ENCODE data around the gene SLC13A3. TPM values are rescaled to one million over a fixed set of nuclear protein-coding genes. Genes with fewer than 3 reads are reported as not detected.

The SLC13A3 gene
- total RNA-seq, 1 donor from 2014 or later: 0.90 TPM

DNA sequence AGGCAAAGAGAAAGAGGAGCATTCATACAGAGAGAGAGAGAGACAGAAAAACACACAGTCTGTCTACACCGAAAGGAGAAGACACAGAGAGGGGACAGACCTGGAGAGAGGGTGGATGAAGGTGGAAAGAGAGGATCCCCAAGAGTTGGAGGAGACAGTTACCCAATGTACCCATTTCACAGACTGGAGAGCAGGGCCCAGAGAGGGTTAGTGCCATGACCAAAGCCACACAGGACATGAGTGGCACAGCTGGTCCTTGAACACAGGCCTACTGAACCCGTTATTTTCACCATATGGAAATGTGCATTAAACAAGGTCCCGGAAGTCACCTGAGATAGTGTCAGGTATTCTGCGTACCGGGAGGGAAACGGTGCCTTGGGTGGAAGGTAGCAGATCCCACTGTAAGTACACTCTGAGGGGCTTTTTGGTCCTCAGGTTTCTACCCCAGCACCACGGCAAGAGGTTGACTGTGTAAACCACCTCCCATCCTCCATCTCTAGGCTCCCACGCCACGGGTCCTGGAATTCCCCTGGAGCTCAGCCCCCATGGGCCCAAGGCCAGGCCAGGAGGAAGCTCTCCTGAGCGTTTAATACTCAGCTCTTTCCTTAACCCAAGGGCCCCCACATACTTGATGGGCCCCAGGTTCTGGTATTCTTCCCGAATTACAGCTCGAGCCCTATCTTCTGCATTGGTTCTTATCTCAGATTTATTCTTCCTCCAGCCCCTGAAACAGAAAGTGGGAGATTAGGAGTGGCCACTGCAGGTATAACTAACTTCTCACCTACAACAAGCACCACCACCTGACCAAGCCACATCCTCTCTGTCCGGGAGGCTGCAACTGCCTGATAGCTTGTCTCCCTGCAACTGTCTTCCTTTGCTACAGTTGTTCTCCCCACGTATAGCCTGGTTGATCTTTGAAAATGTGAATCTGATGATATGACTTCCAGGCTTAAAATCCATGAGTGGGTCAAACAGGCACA lies 62.4 kb downstream of the SLC13A3 start:
- no peak overlapping the region for H3K4me3 Mint-ChIP-seq (ENCODE audit: unreplicated experiment)
- H3K27me3 Mint-ChIP-seq (ENCODE audit: unreplicated experiment): peaks cover 1% of the 10 kb centered on the region
- TF ChIP-seq, protein P1, sequence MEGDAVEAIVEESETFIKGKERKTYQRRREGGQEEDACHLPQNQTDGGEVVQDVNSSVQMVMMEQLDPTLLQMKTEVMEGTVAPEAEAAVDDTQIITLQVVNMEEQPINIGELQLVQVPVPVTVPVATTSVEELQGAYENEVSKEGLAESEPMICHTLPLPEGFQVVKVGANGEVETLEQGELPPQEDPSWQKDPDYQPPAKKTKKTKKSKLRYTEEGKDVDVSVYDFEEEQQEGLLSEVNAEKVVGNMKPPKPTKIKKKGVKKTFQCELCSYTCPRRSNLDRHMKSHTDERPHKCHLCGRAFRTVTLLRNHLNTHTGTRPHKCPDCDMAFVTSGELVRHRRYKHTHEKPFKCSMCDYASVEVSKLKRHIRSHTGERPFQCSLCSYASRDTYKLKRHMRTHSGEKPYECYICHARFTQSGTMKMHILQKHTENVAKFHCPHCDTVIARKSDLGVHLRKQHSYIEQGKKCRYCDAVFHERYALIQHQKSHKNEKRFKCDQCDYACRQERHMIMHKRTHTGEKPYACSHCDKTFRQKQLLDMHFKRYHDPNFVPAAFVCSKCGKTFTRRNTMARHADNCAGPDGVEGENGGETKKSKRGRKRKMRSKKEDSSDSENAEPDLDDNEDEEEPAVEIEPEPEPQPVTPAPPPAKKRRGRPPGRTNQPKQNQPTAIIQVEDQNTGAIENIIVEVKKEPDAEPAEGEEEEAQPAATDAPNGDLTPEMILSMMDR (IDR thresholded peaks at IDR 0.05; ENCODE audit: unreplicated experiment): no peak
- H3K4me1 Mint-ChIP-seq (ENCODE audit: unreplicated experiment): no peaks in the 10 kb centered on the region
- H3K9me3 Mint-ChIP-seq (ENCODE audit: unreplicated experiment): no peaks in the 10 kb centered on the region
- no peaks in the 10 kb centered on the region for H3K36me3 Mint-ChIP-seq (ENCODE audit: low read depth, unreplicated experiment)
- no peak for DNase-seq (ENCODE audit: low spot score)
- H3K27ac Mint-ChIP-seq (ENCODE audit: unreplicated experiment): no peak overlapping the region

DNA sequence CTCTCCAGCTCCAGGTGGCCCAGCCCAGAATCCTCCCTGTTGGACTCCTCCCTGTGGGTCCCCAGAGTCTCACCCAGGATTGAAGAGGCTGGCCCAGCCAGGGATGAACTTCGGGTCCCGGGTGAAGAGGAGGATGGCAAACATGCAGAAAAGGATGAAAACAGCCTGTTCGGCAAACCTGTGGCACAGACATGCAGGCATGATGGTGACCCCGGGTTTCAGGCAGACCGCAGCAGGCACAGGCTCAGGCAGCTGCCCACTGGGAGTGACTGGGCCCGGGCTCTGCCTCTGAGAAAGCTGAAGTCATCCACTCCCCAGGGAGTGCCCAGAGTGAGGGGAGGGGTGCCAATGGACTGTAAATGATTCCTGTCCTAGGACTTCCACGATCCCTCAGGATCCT lies 63.3 kb downstream of the SLC13A3 start:
- Mint-ChIP-seq H3K4me3 (ENCODE audit: unreplicated experiment) (no peak overlapping the region), H3K27ac (ENCODE audit: unreplicated experiment) (no peak overlapping the region), H3K9me3 (ENCODE audit: unreplicated experiment) (no peaks in the 10 kb centered on the region), H3K36me3 (ENCODE audit: low read depth, unreplicated experiment) (no peaks in the 10 kb centered on the region), H3K27me3 (ENCODE audit: unreplicated experiment) (peaks cover 1% of the 10 kb centered on the region), H3K4me1 (ENCODE audit: unreplicated experiment) (no peaks in the 10 kb centered on the region)
- TF ChIP-seq, protein P1 (IDR thresholded peaks at IDR 0.05; ENCODE audit: unreplicated experiment): no peak
- DNase-seq (ENCODE audit: low spot score): no peak

DNA sequence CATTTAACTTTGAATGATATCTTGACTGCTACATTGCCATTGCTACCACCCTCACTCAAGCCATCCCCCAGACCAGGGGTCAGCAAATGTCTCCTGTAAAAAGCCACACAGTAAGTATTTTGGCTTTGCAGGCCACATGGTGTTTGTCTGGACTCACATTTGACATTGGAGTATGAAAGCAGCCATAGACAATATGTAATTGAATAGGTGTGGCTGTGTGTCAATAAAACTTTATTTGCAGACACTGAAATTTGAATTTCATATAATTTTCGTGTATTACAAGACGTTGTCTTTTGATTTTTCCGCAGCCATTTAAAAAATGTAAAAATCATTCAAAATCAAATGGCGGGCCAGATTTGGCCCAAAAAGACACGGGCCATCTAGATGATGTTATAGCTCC lies 64.5 kb downstream of the SLC13A3 start:
- Mint-ChIP-seq H3K9me3 (ENCODE audit: unreplicated experiment) (no peaks in the 10 kb centered on the region), H3K27me3 (ENCODE audit: unreplicated experiment) (peaks cover 1% of the 10 kb centered on the region), H3K4me3 (ENCODE audit: unreplicated experiment) (no peak overlapping the region), H3K27ac (ENCODE audit: unreplicated experiment) (no peak overlapping the region), H3K36me3 (ENCODE audit: low read depth, unreplicated experiment) (no peaks in the 10 kb centered on the region), H3K4me1 (ENCODE audit: unreplicated experiment) (no peaks in the 10 kb centered on the region)
- TF ChIP-seq, protein P1 (IDR thresholded peaks at IDR 0.05; ENCODE audit: unreplicated experiment): no peak
- DNase-seq (ENCODE audit: low spot score): no peak

DNA sequence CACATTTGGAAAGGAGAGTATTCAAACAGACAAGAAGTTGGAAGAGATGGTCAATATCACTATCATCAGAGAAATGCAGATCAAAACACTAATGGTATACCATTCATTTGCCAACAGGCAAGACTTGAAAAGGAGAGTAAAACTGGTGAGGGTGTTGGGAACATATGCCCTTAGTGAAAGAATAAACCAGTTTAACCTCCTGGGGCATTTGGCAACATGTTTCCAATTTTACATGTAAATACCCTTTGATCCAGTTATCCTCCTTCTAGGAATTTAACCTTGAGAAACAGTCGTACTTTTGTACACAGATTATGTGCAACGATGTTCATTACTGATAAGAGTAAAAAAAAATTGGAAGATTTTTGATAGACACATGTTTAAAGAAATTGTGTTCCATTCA lies 66.8 kb downstream of the SLC13A3 start:
- peaks cover 3% of the 10 kb centered on the region for H3K27me3 Mint-ChIP-seq (ENCODE audit: unreplicated experiment)
- H3K4me1 Mint-ChIP-seq (ENCODE audit: unreplicated experiment): no peaks in the 10 kb centered on the region
- no peak overlapping the region for H3K27ac Mint-ChIP-seq (ENCODE audit: unreplicated experiment)
- H3K4me3 Mint-ChIP-seq (ENCODE audit: unreplicated experiment): no peak overlapping the region
- no peak for DNase-seq (ENCODE audit: low spot score)
- peaks cover 5% of the 10 kb centered on the region for H3K36me3 Mint-ChIP-seq (ENCODE audit: low read depth, unreplicated experiment)
- H3K9me3 Mint-ChIP-seq (ENCODE audit: unreplicated experiment): no peaks in the 10 kb centered on the region
- TF ChIP-seq, protein P1 (IDR thresholded peaks at IDR 0.05; ENCODE audit: unreplicated experiment): no peak

All from endothelial cell (in vitro differentiated cells).